NCI-H1048 (cell line): ENCODE results near the gene TRPC3.

ENCODE experiments used
- DNase-seq: peaks from one replicate; lab custom pipeline; 2025; lab: John Stamatoyannopoulos, UW

Gene TRPC3

GRCh38 chr4:121873604-121874003, 78.3 kb downstream of the TRPC3 start:
- no peak for DNase-seq

- DNase-seq: peak; percentile 95
Measured at GRCh38 chr4:121869841-121870822, 81.7 kb downstream of the TRPC3 start, which contains the start of gene BBS7. Gene BBS7, minus strand, starts transcription at chr4:121870474. Its CDS starts 161 bp downstream, at chr4:121870313.

- no peak for DNase-seq
Measured at GRCh38 chr4:121863799-121864198, 88.1 kb downstream of the TRPC3 start.

- DNase-seq: no peak
Measured at GRCh38 chr4:121861426-121861825, 90.4 kb downstream of the TRPC3 start.

GRCh38 chr4:121860121-121860520, 91.7 kb downstream of the TRPC3 start:
- no peak for DNase-seq

- no peak for DNase-seq
Measured at GRCh38 chr4:121851354-121851753, 100.5 kb downstream of the TRPC3 start.

GRCh38 chr4:121846662-121847061, 105.2 kb downstream of the TRPC3 start:
- no peak for DNase-seq

- DNase-seq: no peak
Measured at GRCh38 chr4:121842862-121843261, 109.0 kb downstream of the TRPC3 start.

GRCh38 chr4:121838136-121838535, 113.7 kb downstream of the TRPC3 start:
- no peak for DNase-seq

GRCh38 chr4:121829511-121829910, 122.3 kb downstream of the TRPC3 start:
- DNase-seq: no peak
